D721Med (cell line): ENCODE measurements around the gene CADM3.

Source experiments
- DNase-seq: peaks from one replicate; pipeline ENCODE4 v3.0.0; 2011; ENCODE audit warnings: low spot score; ENCODE audit not compliant: insufficient read length
- FAIRE-seq: peaks from 2 replicates; lab custom pipeline; 2011; peaks lifted over from hg19 to GRCh38; lab: Jason Lieb, UNC
- CTCF ChIP-seq: IDR thresholded peaks from 2 replicates; pipeline ENCODE4 v1.5.1; 2012; ENCODE audit warnings: mild to moderate bottlenecking, control low read depth; ENCODE audit not compliant: insufficient read depth; ENCODE audit errors: missing control alignments

Gene CADM3

GRCh38 chr1:159211331-159212136, 40.1 kb downstream of the CADM3 start:
- TF ChIP-seq CTCF: peak; percentile 99
- DNase-seq (no peak), FAIRE-seq (peak; percentile 41)

GRCh38 chr1:159212596-159212995, 41.2 kb downstream of the CADM3 start:
- DNase-seq (no peak), FAIRE-seq (no peak)
- no peak for TF ChIP-seq CTCF

- TF ChIP-seq CTCF: peak; percentile 96
- peak; percentile 69 for FAIRE-seq
- no peak for DNase-seq
These were observed 42.8 kb downstream of the CADM3 start for GRCh38 chr1:159214149-159214760.

GRCh38 chr1:159218649-159219636, 47.5 kb downstream of the CADM3 start:
- TF ChIP-seq CTCF: no peak
- FAIRE-seq: no peak
- DNase-seq: no peak

GRCh38 chr1:159222075-159222865, 50.9 kb downstream of the CADM3 start:
- TF ChIP-seq CTCF: no peak
- DNase-seq (no peak), FAIRE-seq (no peak)

- FAIRE-seq: no peak
- DNase-seq: no peak
These were observed 51.6 kb downstream of the CADM3 start for GRCh38 chr1:159223004-159223403.

More at GRCh38 chr1:159223004-159223403, 51.6 kb downstream of the CADM3 start:
- TF ChIP-seq CTCF: no peak
